WTC11 (cell line): ENCODE results near the gene FUT2. TPM values are rescaled to one million over a fixed set of nuclear protein-coding genes. Genes with fewer than 3 reads are reported as not detected.

Experiments
- ATAC-seq: fragments of 200-7000 bp; cut with Tn5 transposase; 2 replicates; pipeline ENCODE4 v1.10.0; 2021; ENCODE audit warnings: mild to moderate bottlenecking, moderate library complexity
- CTCF ChIA-PET: fragments of 300-600 bp; sonication (Branson Sonifier 250); formaldehyde crosslinking; loops from one replicate; lab custom pipeline; 2021; ENCODE audit warnings: antibody characterized with exemption; lab: Charles Lee
- POLR2A ChIA-PET: fragments of 350-600 bp; sonication (Branson Sonifier 250); formaldehyde crosslinking; loops from one replicate; lab custom pipeline; 2021; ENCODE audit warnings: antibody characterized with exemption; lab: Charles Lee
- DNase-seq: peaks from one replicate; pipeline ENCODE4 v3.0.0; 2021; ENCODE audit warnings: low spot score
- H3K27ac Mint-ChIP-seq: 2 replicates; pipeline ENCODE4 v1.8.0; 2021; ENCODE audit warnings: mixed read lengths
- H3K27me3 Mint-ChIP-seq: 2 replicates; pipeline ENCODE4 v1.8.0; 2021; ENCODE audit warnings: low read depth, mild to moderate bottlenecking, moderate library complexity, mixed read lengths
- H3K36me3 Mint-ChIP-seq: 2 replicates; pipeline ENCODE4 v1.8.0; 2021; ENCODE audit warnings: mixed read lengths
- H3K4me1 Mint-ChIP-seq: 2 replicates; pipeline ENCODE4 v1.8.0; 2022; ENCODE audit warnings: mixed read lengths
- H3K4me3 Mint-ChIP-seq: 2 replicates; pipeline ENCODE4 v1.8.0; 2021; ENCODE audit warnings: mild to moderate bottlenecking, moderate library complexity, mixed read lengths
- H3K9me3 Mint-ChIP-seq: 2 replicates; pipeline ENCODE4 v1.8.0; 2021; ENCODE audit warnings: mixed read lengths
- CDX4 ChIP-seq: fragments of 250-450 bp; sonication (Bioruptor Pico); IDR thresholded peaks from 2 replicates; pipeline ENCODE4 v1.9.0; 2021; ENCODE audit warnings: moderate library complexity, mild to moderate bottlenecking, inconsistent platforms, borderline replicate concordance
- ESRRA ChIP-seq: sonication (generic); formaldehyde crosslinking; IDR thresholded peaks from 2 replicates; pipeline ENCODE4 v1.8.1; 2022; ENCODE audit warnings: mild to moderate bottlenecking, missing genetic modification reagents, borderline replicate concordance
- ETV6 ChIP-seq: sonication (generic); formaldehyde crosslinking; IDR thresholded peaks from 2 replicates; pipeline ENCODE4 v1.8.1; 2022; ENCODE audit warnings: mild to moderate bottlenecking, missing genetic modification reagents
- FOXK1 ChIP-seq: sonication (generic); formaldehyde crosslinking; IDR thresholded peaks from 2 replicates; pipeline ENCODE4 v1.8.0; 2022; ENCODE audit warnings: mild to moderate bottlenecking, moderate library complexity, missing genetic modification reagents
- GTF2I ChIP-seq: fragments of 250-450 bp; sonication (Bioruptor Pico); conservative IDR thresholded peaks from 2 replicates; pipeline ENCODE4 v1.4.0; 2021; ENCODE audit warnings: mild to moderate bottlenecking
- HMGXB4 ChIP-seq: sonication (generic); formaldehyde crosslinking; IDR thresholded peaks from 2 replicates; pipeline ENCODE4 v1.8.1; 2023; ENCODE audit warnings: mild to moderate bottlenecking, moderate library complexity, missing genetic modification reagents
- IRF1 ChIP-seq: sonication (generic); formaldehyde crosslinking; IDR thresholded peaks from 2 replicates; pipeline ENCODE4 v1.8.0; 2023; ENCODE audit warnings: missing genetic modification reagents
- MAX ChIP-seq: sonication (generic); formaldehyde crosslinking; IDR thresholded peaks from 2 replicates; pipeline ENCODE4 v1.8.0; 2022; ENCODE audit warnings: mild to moderate bottlenecking, missing genetic modification reagents
- MLX ChIP-seq: sonication (generic); formaldehyde crosslinking; IDR thresholded peaks from 2 replicates; pipeline ENCODE4 v1.8.1; 2023; ENCODE audit warnings: mild to moderate bottlenecking, missing genetic modification reagents, moderate library complexity
- MYBL2 ChIP-seq: sonication (generic); formaldehyde crosslinking; IDR thresholded peaks from 2 replicates; pipeline ENCODE4 v1.8.1; 2023; ENCODE audit warnings: mild to moderate bottlenecking, moderate library complexity, missing genetic modification reagents
- NFE2L1 ChIP-seq: sonication (generic); formaldehyde crosslinking; IDR thresholded peaks from 2 replicates; pipeline ENCODE4 v1.8.1; 2023; ENCODE audit warnings: missing genetic modification reagents
- SMAD3 ChIP-seq: sonication (generic); formaldehyde crosslinking; IDR thresholded peaks from 2 replicates; pipeline ENCODE4 v1.8.0; 2022; ENCODE audit warnings: missing genetic modification reagents, mild to moderate bottlenecking, borderline replicate concordance
- SOX15 ChIP-seq: fragments of 250-450 bp; sonication (Bioruptor Pico); IDR thresholded peaks from 2 replicates; pipeline ENCODE4 v1.9.0; 2021; ENCODE audit warnings: mild to moderate bottlenecking
- SP1 ChIP-seq: sonication (generic); formaldehyde crosslinking; conservative IDR thresholded peaks from 2 replicates; pipeline ENCODE4 v1.8.1; 2022; ENCODE audit warnings: missing genetic modification reagents
- TEAD1 ChIP-seq: sonication (generic); formaldehyde crosslinking; IDR thresholded peaks from 2 replicates; pipeline ENCODE4 v1.8.0; 2022; ENCODE audit warnings: mild to moderate bottlenecking, missing genetic modification reagents
- TEAD4 ChIP-seq: sonication (generic); formaldehyde crosslinking; IDR thresholded peaks from 2 replicates; pipeline ENCODE4 v1.8.0; 2022; ENCODE audit warnings: mild to moderate bottlenecking, missing genetic modification reagents
- ZNF121 ChIP-seq: sonication (generic); formaldehyde crosslinking; IDR thresholded peaks from 2 replicates; pipeline ENCODE4 v1.8.0; 2023; ENCODE audit warnings: missing genetic modification reagents
- ZNF396 ChIP-seq: fragments of 250-450 bp; sonication (Bioruptor Pico); IDR thresholded peaks from 2 replicates; pipeline ENCODE4 v1.8.0; 2021; ENCODE audit warnings: mild to moderate bottlenecking, moderate library complexity, borderline replicate concordance
- ZNF512 ChIP-seq: sonication (generic); formaldehyde crosslinking; IDR thresholded peaks from 2 replicates; pipeline ENCODE4 v1.8.1; 2022; ENCODE audit warnings: missing genetic modification reagents, borderline replicate concordance
- total RNA-seq: library from RNA; stranded (reverse); gene quantifications from 3 replicates; pipeline ENCODE4 v1.2.3, GENCODE V29; 2021

FUT2 gene
- total RNA-seq, 1 experiment from 2014 or later, result 5.9 TPM

- TF ChIP-seq IRF1 (CRISPR knock-in tag), result no peak
- TF ChIP-seq TEAD4 (CRISPR knock-in tag), result no peak
These were observed 33.3 kb downstream of the FUT2 start (continued) for GRCh38 chr19:48728911-48729664.

GRCh38 chr19:48731452-48731851 is 35.7 kb downstream of the FUT2 start:
- DNase-seq (no peak), ATAC-seq (no peak)
- Mint-ChIP-seq H3K4me3 (no peak overlapping the region), H3K4me1 (peaks cover 5% of the 10 kb centered on the region), H3K9me3 (peaks cover 3% of the 10 kb centered on the region), H3K36me3 (peaks cover 5% of the 10 kb centered on the region), H3K27ac (no peak overlapping the region), H3K27me3 (peaks cover 56% of the 10 kb centered on the region)
- ChIA-PET POLR2A (no interaction called here), CTCF (no interaction called here)
- TF ChIP-seq SOX15 (no peak), ZNF396 (CRISPR knock-in tag) (no peak), MAX (no peak)

- TF ChIP-seq GTF2I (0 out of 2 replicates have a peak, but pooled peaks have one; percentile 77), SMAD3 (CRISPR knock-in tag) (no peak)
- Mint-ChIP-seq H3K27ac (peak overlapping the region; percentile 59), H3K4me3 (peak overlapping the region; percentile 71), H3K9me3 (no peaks in the 10 kb centered on the region), H3K36me3 (peaks cover 2% of the 10 kb centered on the region; the same call in 1 of the 2 replicates), H3K4me1 (peaks cover 24% of the 10 kb centered on the region), H3K27me3 (peaks cover 55% of the 10 kb centered on the region)
- ATAC-seq (no peak), DNase-seq (no peak)
- ChIA-PET CTCF (interaction anchor here (1.0 to 1.2 kb wide), 3 partner anchors 9 to 93 kb away, joined by 3 to 10 read pairs (median 8); no protein-coding TSS in a partner anchor), POLR2A (interaction anchor here (1.4 kb wide), 1 partner anchor 39 kb away, joined by 4 read pairs; the partner anchor contains the start of gene FUT2)
These were observed 38.9 kb downstream of the FUT2 start for GRCh38 chr19:48734625-48735024.

GRCh38 chr19:48735031-48735615 is 39.4 kb downstream of the FUT2 start:
- CTCF ChIA-PET, result interaction anchor here (0.7 to 1.4 kb wide), 9 partner anchors 9 to 464 kb away, joined by 3 to 10 read pairs (median 5); partner anchors contain the start of gene FUT2
- H3K4me3 Mint-ChIP-seq, result peak overlapping the region; percentile 71
- peaks cover 2% of the 10 kb centered on the region; the same call in 1 of the 2 replicates for H3K36me3 Mint-ChIP-seq
- no peaks in the 10 kb centered on the region for H3K9me3 Mint-ChIP-seq
- DNase-seq (peak; percentile 81), ATAC-seq (peak; percentile 64)
- H3K4me1 Mint-ChIP-seq, result peaks cover 28% of the 10 kb centered on the region
- H3K27ac Mint-ChIP-seq, result peak overlapping the region; percentile 59
- POLR2A ChIA-PET, result interaction anchor here (0.7 to 1.4 kb wide), 2 partner anchors 39 to 105 kb away, joined by 3 to 4 read pairs; partner anchors contain the start of gene FUT2
- peaks cover 55% of the 10 kb centered on the region for H3K27me3 Mint-ChIP-seq
- TF ChIP-seq HMGXB4 (peak; percentile 46), ESRRA (CRISPR knock-in tag) (0 out of 2 replicates have a peak, but pooled peaks have one; percentile 45), SP1 (CRISPR knock-in tag) (peak; percentile 63), FOXK1 (CRISPR knock-in tag) (peak; percentile 51; the same call in 1 of the 2 replicates), MYBL2 (CRISPR knock-in tag) (0 out of 2 replicates have a peak, but pooled peaks have one; percentile 33), ZNF512 (CRISPR knock-in tag) (no peak), ETV6 (peak; percentile 64), NFE2L1 (0 out of 2 replicates have a peak, but pooled peaks have one; percentile 39), CDX4 (CRISPR knock-in tag) (no peak), ZNF121 (CRISPR knock-in tag) (0 out of 2 replicates have a peak, but pooled peaks have one; percentile 18), MLX (no peak), TEAD1 (peak; percentile 41; the same call in 1 of the 2 replicates)
